HEK293T (cell line): ENCODE measurements around the gene AGAP3.

Experiments used
- CTCF ChIA-PET: fragments of 350-600 bp; formaldehyde crosslinking; extraction: SDS; loops from one replicate; lab custom pipeline; 2021; ENCODE audit warnings: antibody characterized with exemption, inconsistent platforms; lab: Yijun Ruan, JAX
- POLR2A ChIA-PET: fragments of 350-600 bp; formaldehyde crosslinking; extraction: SDS; loops from one replicate; lab custom pipeline; 2020; ENCODE audit warnings: antibody characterized with exemption, inconsistent platforms; lab: Yijun Ruan, JAX
- DNase-seq: peaks from one replicate; pipeline ENCODE4 v3.0.0; 2012; ENCODE audit warnings: mixed read lengths; ENCODE audit errors: extremely low spot score
- ARNT ChIP-seq: fragments of 450-650 bp; IDR thresholded peaks from 2 replicates; pipeline ENCODE4 v1.6.1; 2017; ENCODE audit warnings: mild to moderate bottlenecking
- BHLHE40 ChIP-seq: fragments of 450-650 bp; IDR thresholded peaks from 2 replicates; pipeline ENCODE4 v1.6.1; 2016; ENCODE audit warnings: mild to moderate bottlenecking, moderate library complexity, borderline replicate concordance
- CTBP1 ChIP-seq: fragments of 450-650 bp; IDR thresholded peaks from 2 replicates; pipeline ENCODE4 v1.6.1; 2016; ENCODE audit warnings: borderline replicate concordance
- ELF4 ChIP-seq: fragments of 450-650 bp; IDR thresholded peaks from 2 replicates; pipeline ENCODE4 v1.6.1; 2017; ENCODE audit warnings: antibody characterized with exemption
- FOXA1 ChIP-seq: fragments of 450-650 bp; IDR thresholded peaks from 2 replicates; pipeline ENCODE4 v1.6.1; 2016; ENCODE audit warnings: mild to moderate bottlenecking
- FOXK2 ChIP-seq: fragments of 450-650 bp; IDR thresholded peaks from 2 replicates; pipeline ENCODE4 v1.6.1; 2016; ENCODE audit warnings: mild to moderate bottlenecking
- FOXM1 ChIP-seq: fragments of 450-650 bp; IDR thresholded peaks from 2 replicates; pipeline ENCODE4 v1.6.1; 2017; ENCODE audit warnings: mild to moderate bottlenecking, borderline replicate concordance
- HDGF ChIP-seq: fragments of 450-650 bp; IDR thresholded peaks from 2 replicates; pipeline ENCODE4 v1.6.1; 2017; ENCODE audit warnings: antibody characterized with exemption, borderline replicate concordance
- L3MBTL2 ChIP-seq: fragments of 450-650 bp; conservative IDR thresholded peaks from 2 replicates; pipeline ENCODE4 v1.6.1; 2016; ENCODE audit warnings: mild to moderate bottlenecking
- LEF1 ChIP-seq: fragments of 450-650 bp; IDR thresholded peaks from 2 replicates; pipeline ENCODE4 v1.6.1; 2017; ENCODE audit warnings: mild to moderate bottlenecking, borderline replicate concordance
- NFRKB ChIP-seq: fragments of 450-650 bp; IDR thresholded peaks from 2 replicates; pipeline ENCODE4 v1.6.1; 2016; ENCODE audit warnings: mild to moderate bottlenecking, moderate library complexity
- PKNOX1 ChIP-seq: fragments of 450-650 bp; IDR thresholded peaks from 2 replicates; pipeline ENCODE4 v1.6.1; 2016
- SP1 ChIP-seq: fragments of 450-650 bp; IDR thresholded peaks from 2 replicates; pipeline ENCODE4 v1.6.1; 2017
- SUZ12 ChIP-seq: fragments of 450-650 bp; IDR thresholded peaks from 2 replicates; pipeline ENCODE4 v1.6.1; 2016; ENCODE audit warnings: mild to moderate bottlenecking
- TARDBP ChIP-seq: fragments of 450-650 bp; IDR thresholded peaks from 2 replicates; pipeline ENCODE4 v1.6.1; 2016
- ZNF384 ChIP-seq: fragments of 450-650 bp; IDR thresholded peaks from 2 replicates; pipeline ENCODE4 v1.6.1; 2016

The AGAP3 gene

GRCh38 chr7:151048911-151049463 is 37.3 kb upstream of the AGAP3 start:
- ChIA-PET POLR2A (no interaction called here), CTCF (interaction anchor here (0.6 kb wide), 1 partner anchor 456 kb away, joined by 4 read pairs; no protein-coding TSS in a partner anchor)
- TF ChIP-seq CTBP1 = no peak
- no peak for TF ChIP-seq ARNT
- no peak for TF ChIP-seq HDGF
- no peak for TF ChIP-seq FOXA1
- TF ChIP-seq TARDBP = no peak
- no peak for TF ChIP-seq ELF4
- TF ChIP-seq PKNOX1 = no peak
- no peak for TF ChIP-seq SUZ12
- TF ChIP-seq FOXK2 = no peak
- no peak for TF ChIP-seq FOXM1
- TF ChIP-seq SP1 = no peak
- TF ChIP-seq NFRKB = no peak
- no peak for TF ChIP-seq LEF1
- TF ChIP-seq BHLHE40 = no peak
- no peak for TF ChIP-seq L3MBTL2
- DNase-seq = no peak

- no peak for DNase-seq
- POLR2A ChIA-PET = interaction anchor here (1.0 kb wide), 2 partner anchors 8 to 23 kb away, joined by 3 to 4 read pairs; partner anchors contain the start of genes ABCB8 and SLC4A2
Observed at GRCh38 chr7:151051108-151051507, 35.2 kb upstream of the AGAP3 start.

GRCh38 chr7:151053096-151053495 is 33.2 kb upstream of the AGAP3 start:
- TF ChIP-seq FOXM1 = no peak
- TF ChIP-seq FOXA1 = no peak
- TF ChIP-seq FOXK2 = no peak
- no peak for TF ChIP-seq L3MBTL2
- TF ChIP-seq SP1 = no peak
- no peak for TF ChIP-seq BHLHE40
- no peak for TF ChIP-seq ARNT
- no peak for TF ChIP-seq SUZ12
- TF ChIP-seq ZNF384 = no peak
- no peak for TF ChIP-seq CTBP1
- no peak for TF ChIP-seq NFRKB
- TF ChIP-seq HDGF = no peak
- TF ChIP-seq LEF1 = no peak
- TF ChIP-seq TARDBP = no peak
- no peak for TF ChIP-seq PKNOX1
- no peak for TF ChIP-seq ELF4
- ChIA-PET CTCF (no interaction called here), POLR2A (interaction anchor here (1.4 kb wide), 1 partner anchor 28 kb away, joined by 5 read pairs; the partner anchor contains the start of gene FASTK)
- DNase-seq = no peak

More at GRCh38 chr7:151051108-151051507, 35.2 kb upstream of the AGAP3 start:
- CTCF ChIA-PET = no interaction called here
- TF ChIP-seq CTBP1 (no peak), FOXM1 (no peak), HDGF (no peak), NFRKB (no peak), TARDBP (no peak), SUZ12 (no peak)

GRCh38 chr7:151053751-151054150 is 32.5 kb upstream of the AGAP3 start:
- DNase-seq = no peak
- TF ChIP-seq SUZ12 (no peak), BHLHE40 (no peak), SP1 (no peak), FOXM1 (no peak), HDGF (no peak), PKNOX1 (no peak), FOXA1 (no peak), NFRKB (no peak), ARNT (no peak)
- ChIA-PET CTCF (no interaction called here), POLR2A (interaction anchor here (1.2 kb wide), 1 partner anchor 27 kb away, joined by 5 read pairs; the partner anchor contains the start of gene FASTK)

GRCh38 chr7:151056283-151056665 is 30.0 kb upstream of the AGAP3 start:
- ChIA-PET CTCF (no interaction called here), POLR2A (interaction anchor here (1.1 to 1.8 kb wide), 2 partner anchors 11 to 20 kb away, joined by 3 to 6 read pairs; no protein-coding TSS in a partner anchor)
- DNase-seq = no peak
- TF ChIP-seq TARDBP = no peak
- no peak for TF ChIP-seq SP1
- TF ChIP-seq ARNT = no peak
- no peak for TF ChIP-seq FOXA1
- TF ChIP-seq ELF4 = no peak
- no peak for TF ChIP-seq NFRKB
- TF ChIP-seq L3MBTL2 = no peak
- no peak for TF ChIP-seq FOXM1
- TF ChIP-seq ZNF384 = no peak
